HG03103 (cell line): ENCODE measurements around the gene ZNF443.
"Not testable (repeated sequence)": the region's sequence is repeated elsewhere in the genome, so short reads cannot be mapped to it uniquely, and the experiment has no call there.

Source experiments
- ATAC-seq: cut with Tn5 transposase; IDR thresholded peaks from one replicate; pipeline ENCODE4 v1.9.1; 2021; ENCODE audit warnings: low read depth; ENCODE audit not compliant: unreplicated experiment

ZNF443 gene

GRCh38 chr19:12425236-12425887 is 15.5 kb downstream of the ZNF443 start:
- ATAC-seq: no peak

GRCh38 chr19:12417273-12417672 is 23.5 kb downstream of the ZNF443 start:
- not testable (repeated sequence) for ATAC-seq

- ATAC-seq: no peak
These were observed 28.9 kb downstream of the ZNF443 start for GRCh38 chr19:12411893-12412292.

GRCh38 chr19:12400633-12401502 is 40.0 kb downstream of the ZNF443 start, which contains the start of gene ZNF799:
ZNF799 (minus strand) TSS chr19:12401271; CDS start chr19:12401070, 201 bp downstream.
- ATAC-seq: peak; percentile 77

- not testable (repeated sequence) for ATAC-seq
These were observed 40.8 kb downstream of the ZNF443 start for GRCh38 chr19:12399901-12400632.

- ATAC-seq: not testable (repeated sequence)
These were observed 49.7 kb downstream of the ZNF443 start for GRCh38 chr19:12391148-12391547.

- not testable (repeated sequence) for ATAC-seq
These were observed 54.5 kb downstream of the ZNF443 start for GRCh38 chr19:12386365-12386764.

GRCh38 chr19:12380444-12380737 is 60.4 kb downstream of the ZNF443 start:
- no peak for ATAC-seq

GRCh38 chr19:12379732-12380443 is 60.9 kb downstream of the ZNF443 start:
- ATAC-seq: no peak
